Stimulated activated CD4-positive, alpha-beta T cell treated with anti-CD3 and anti-CD28 coated beads, Interleukin-1b, Interleukin-23, amount 100 ng/mL, for 1 hour (primary cell): Measurements from ENCODE around the gene KLF17.

Source experiments
- DNase-seq, 2 donors: peaks; one replicate each; pipeline ENCODE4 v3.0.0-alpha.2; 2020; ENCODE audit warnings: low read depth in 2 of 2

Gene KLF17

DNA sequence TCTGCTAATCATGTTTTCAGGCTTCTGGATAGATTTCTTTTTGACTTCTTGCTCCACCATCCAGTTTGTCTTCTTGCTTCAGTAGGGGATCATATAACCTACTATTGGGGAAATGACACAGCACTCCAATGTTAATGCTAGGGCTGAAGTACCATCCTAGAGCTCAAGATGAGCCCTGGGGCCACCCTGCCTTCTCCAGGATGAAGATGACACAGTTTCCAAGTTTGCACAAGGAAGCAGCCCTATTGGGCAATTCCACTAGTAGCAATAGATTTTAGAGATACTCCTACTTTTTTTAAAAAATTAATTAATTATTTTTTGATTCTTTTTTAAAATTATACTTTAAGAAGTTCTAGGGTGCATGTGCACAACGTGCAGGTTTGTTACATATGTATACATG, 34.1 kb downstream of the KLF17 start:
- no peak for DNase-seq

DNA sequence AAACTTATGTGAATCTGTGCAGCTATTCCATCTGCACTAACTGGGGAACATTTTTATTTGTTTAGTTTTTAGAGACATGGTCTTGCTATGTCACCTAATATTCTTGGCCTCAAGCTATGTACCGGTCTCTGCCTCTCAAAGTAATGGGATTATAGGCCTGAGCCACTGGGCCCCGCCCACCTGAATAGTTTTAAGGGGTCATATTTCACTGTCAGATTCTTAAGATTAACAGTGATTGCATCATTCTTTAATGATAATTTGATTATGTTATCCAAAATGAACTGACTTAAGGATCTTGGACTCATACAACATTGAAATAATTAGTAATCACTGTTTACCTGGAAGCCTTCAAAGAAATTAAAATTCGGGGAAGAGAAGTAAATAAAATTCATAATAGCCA, 35.4 kb downstream of the KLF17 start:
- DNase-seq, result no peak

GRCh38 chr1:44157903-44158302, 39.3 kb downstream of the KLF17 start:
- DNase-seq, result no peak

- no peak for DNase-seq
These were observed 40.2 kb downstream of the KLF17 start for GRCh38 chr1:44158871-44159270.

DNA sequence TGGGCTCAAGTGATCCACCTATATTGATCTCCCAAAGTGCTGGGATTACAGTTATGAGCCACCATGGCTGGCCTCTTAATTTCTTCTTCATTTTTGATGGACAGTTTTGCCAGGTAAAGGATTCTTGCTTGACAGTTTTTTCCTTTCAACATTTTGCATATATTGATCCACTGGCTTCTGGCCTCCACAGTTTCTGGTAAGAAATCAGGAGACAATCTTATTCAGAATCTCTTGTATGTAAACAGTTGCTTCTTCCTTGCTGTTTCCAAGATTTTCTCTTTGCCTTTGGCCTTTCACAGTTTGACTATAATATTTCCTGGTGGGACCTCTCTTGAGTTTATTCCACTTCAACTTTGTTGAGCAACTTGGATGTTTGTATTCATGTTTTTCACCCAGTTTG, 42.9 kb downstream of the KLF17 start:
- no peak for DNase-seq

DNA sequence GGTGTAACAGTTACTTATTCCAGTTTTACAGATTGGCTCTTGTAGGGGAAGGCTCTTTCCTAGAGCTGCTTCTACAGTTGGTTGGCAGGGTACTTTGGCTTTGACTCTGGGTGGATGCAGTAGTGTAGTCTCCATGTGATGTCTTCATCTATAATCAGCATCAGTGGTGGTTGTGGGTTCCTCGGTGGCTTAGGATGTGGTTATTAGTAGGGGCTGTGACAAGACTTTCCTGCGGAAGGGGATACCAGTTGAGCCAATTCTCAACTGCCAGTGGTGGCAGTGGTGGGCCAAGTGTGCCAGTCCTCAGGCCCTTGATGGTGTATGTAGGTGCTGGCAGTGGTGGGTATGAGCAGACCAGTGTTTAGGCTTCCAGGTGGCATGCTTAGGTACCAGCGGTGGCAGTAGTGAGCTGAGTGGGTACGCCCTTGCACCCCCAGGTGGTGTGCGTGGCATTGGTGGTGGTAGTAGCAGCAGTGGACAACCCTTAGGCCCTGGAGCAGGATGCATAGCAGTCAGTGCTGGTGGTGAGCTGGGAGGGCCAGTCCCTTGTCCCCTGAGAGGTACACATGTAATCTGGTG, 50.0 kb downstream of the KLF17 start:
- DNase-seq, result no peak

DNA sequence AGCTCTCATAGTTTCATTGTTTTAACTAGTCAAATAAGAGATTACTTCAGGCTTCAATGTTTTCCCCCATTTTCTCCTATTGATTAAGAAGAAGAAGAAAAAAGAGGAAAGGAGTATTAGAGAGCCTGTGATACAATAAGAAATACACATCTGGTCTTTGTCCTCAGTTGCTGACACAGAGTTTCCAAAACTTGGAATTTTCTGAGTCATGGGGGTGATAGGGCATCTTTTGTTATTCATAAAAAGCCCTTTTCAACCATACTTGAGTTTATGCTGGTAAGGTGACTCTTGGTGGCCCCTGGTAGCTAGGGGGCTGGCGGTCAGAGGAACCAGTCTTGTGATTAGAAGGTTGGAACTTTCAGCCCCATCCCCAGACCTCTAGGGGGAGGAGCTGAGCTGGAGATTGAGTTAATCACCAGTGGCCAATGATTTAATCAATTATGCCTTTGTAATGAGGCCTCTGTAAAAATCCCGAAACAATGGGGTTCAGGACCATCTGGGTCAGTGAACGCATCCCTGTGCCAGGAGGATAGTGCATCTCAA, 51.7 kb downstream of the KLF17 start:
- no peak for DNase-seq

DNA sequence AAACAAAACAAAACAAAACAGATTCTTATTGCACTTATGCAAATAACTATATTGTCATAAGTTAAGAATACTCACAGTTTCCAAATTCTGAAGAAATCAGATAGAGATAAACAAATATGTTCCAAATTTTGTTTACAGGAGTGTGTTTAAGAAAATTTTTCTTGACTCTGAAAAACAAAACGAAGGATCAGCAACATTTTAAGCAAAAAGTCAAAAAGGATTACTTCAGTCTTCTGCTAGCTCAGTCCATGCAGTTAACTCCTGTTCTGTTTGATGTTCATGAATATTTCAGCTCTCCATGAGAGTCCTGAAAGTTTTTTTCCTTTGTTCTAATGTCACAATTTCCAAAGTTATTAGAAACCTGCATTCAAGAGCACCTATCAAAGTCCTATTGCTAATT, 56.0 kb downstream of the KLF17 start:
- no peak for DNase-seq
